ENCODE measurements around the gene AIFM2. TPM values are rescaled to one million over a fixed set of nuclear protein-coding genes. Genes with fewer than 3 reads are reported as not detected.

Gene AIFM2
- total and polyA plus RNA-seq, 10 of the 15 experiments (the other 5 are each of a cell fraction or from before 2014, with no cell fraction given) = 4.5 to 30.8 (median 15.6) TPM

DNA sequence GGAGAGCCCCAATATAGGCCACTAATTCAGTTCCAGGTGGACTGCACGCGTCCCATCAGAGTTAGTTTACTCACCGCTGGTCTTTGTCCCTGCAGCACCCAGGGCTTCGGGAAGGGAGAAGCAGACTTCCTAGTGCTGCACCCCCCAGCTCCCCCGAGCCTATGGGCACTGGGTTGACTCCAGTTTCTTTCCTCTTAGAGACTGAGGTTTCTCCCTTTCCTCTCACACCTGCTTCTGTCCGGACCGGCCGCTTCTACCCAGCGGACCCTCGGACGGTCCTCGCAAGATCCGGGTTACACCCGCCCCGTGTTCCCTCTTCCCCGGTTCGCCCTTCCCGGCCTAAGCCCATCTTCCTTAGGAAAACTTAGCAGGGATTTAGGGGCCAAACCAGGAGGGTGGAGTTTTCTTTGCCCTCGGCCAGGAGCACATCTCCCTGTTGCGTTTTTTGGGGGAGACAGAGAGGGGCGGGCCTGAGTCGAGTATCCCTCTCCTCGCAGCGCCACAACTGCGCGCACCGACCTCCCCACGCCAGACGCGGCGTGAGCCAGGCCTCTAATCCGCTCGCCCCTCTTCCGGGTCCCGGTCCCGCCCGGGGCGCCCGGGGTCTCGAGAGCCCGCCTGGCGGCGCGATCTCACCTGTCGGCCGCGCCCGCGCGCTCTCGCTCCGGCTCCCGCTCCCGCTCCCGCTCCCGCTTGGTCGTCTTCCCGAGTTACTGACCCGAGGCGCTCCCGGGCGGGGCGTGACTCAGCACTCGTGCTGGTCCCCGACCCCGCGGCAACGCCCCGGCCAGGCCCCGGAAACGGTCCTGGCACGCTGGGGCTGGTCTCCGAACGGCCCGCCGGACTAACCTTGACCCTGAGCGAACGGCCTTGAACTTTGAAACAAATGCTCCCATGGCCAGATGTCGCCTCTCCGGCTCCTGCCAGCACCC, at the start of gene AIFM2 (continued):
- TF ChIP-seq ZZZ3 (IDR thresholded peaks at IDR 0.05; ENCODE audit: control insufficient read depth, insufficient read length, low read depth) (no peak), HDAC2 (IDR thresholded peaks at IDR 0.05) (no peak), BMI1 (IDR thresholded peaks at IDR 0.05; ENCODE audit: borderline replicate concordance) (no peak), MEF2B (IDR thresholded peaks at IDR 0.05; ENCODE audit: partially characterized antibody, poor library complexity, severe bottlenecking) (peak; percentile 31), NR2C2 (IDR thresholded peaks at IDR 0.05; ENCODE audit: borderline replicate concordance, control insufficient read depth, insufficient read length, low read depth) (no peak), HDGF (IDR thresholded peaks at IDR 0.05) (no peak), IKZF1 (conservative IDR thresholded peaks at IDR 0.05) (peak; percentile 90), CBX5 (IDR thresholded peaks at IDR 0.05; ENCODE audit: low read depth) (0 out of 2 replicates have a peak, but pooled peaks have one; percentile 70), BACH1 (IDR thresholded peaks at IDR 0.05; ENCODE audit: borderline replicate concordance) (peak; percentile 97), IKZF2 (IDR thresholded peaks at IDR 0.05) (no peak; a peak in 1 of 4 replicates), ETV6 (conservative IDR thresholded peaks at IDR 0.05 in 1 of 2, IDR thresholded peaks at IDR 0.05 in 1 of 2; ENCODE audit: borderline replicate concordance in 1 of 2, low read depth in 1 of 2) (no peak), NFIC (IDR thresholded peaks at IDR 0.05; ENCODE audit: low read depth, low read length) (no peak), JUND (IDR thresholded peaks at IDR 0.05; ENCODE audit: low read depth, low read length) (no peak), KLF5 (IDR thresholded peaks at IDR 0.05; ENCODE audit: partially characterized antibody) (no peak), NFXL1 (IDR thresholded peaks at IDR 0.05; ENCODE audit: borderline replicate concordance) (no peak), PAX5 (IDR thresholded peaks at IDR 0.05; ENCODE audit: borderline replicate concordance, low read depth, low read length) (peak; percentile 8; the same call in 1 of the 2 replicates)
- TF ChIP-seq, protein P1, sequence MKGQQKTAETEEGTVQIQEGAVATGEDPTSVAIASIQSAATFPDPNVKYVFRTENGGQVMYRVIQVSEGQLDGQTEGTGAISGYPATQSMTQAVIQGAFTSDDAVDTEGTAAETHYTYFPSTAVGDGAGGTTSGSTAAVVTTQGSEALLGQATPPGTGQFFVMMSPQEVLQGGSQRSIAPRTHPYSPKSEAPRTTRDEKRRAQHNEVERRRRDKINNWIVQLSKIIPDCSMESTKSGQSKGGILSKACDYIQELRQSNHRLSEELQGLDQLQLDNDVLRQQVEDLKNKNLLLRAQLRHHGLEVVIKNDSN (IDR thresholded peaks at IDR 0.05; ENCODE audit: borderline replicate concordance, extremely low read length, insufficient read depth, low read depth, low read length) = no peak
- TF ChIP-seq, protein P2, sequence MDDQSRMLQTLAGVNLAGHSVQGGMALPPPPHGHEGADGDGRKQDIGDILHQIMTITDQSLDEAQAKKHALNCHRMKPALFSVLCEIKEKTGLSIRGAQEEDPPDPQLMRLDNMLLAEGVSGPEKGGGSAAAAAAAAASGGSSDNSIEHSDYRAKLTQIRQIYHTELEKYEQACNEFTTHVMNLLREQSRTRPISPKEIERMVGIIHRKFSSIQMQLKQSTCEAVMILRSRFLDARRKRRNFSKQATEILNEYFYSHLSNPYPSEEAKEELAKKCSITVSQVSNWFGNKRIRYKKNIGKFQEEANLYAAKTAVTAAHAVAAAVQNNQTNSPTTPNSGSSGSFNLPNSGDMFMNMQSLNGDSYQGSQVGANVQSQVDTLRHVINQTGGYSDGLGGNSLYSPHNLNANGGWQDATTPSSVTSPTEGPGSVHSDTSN (IDR thresholded peaks at IDR 0.05; ENCODE audit: insufficient replicate concordance, low read depth, low read length) = no peak
- TF ChIP-seq, protein P3, sequence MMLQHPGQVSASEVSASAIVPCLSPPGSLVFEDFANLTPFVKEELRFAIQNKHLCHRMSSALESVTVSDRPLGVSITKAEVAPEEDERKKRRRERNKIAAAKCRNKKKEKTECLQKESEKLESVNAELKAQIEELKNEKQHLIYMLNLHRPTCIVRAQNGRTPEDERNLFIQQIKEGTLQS (IDR thresholded peaks at IDR 0.05; ENCODE audit: borderline replicate concordance, extremely low read depth, low read depth, low read length) = no peak
- TF ChIP-seq, protein P4, sequence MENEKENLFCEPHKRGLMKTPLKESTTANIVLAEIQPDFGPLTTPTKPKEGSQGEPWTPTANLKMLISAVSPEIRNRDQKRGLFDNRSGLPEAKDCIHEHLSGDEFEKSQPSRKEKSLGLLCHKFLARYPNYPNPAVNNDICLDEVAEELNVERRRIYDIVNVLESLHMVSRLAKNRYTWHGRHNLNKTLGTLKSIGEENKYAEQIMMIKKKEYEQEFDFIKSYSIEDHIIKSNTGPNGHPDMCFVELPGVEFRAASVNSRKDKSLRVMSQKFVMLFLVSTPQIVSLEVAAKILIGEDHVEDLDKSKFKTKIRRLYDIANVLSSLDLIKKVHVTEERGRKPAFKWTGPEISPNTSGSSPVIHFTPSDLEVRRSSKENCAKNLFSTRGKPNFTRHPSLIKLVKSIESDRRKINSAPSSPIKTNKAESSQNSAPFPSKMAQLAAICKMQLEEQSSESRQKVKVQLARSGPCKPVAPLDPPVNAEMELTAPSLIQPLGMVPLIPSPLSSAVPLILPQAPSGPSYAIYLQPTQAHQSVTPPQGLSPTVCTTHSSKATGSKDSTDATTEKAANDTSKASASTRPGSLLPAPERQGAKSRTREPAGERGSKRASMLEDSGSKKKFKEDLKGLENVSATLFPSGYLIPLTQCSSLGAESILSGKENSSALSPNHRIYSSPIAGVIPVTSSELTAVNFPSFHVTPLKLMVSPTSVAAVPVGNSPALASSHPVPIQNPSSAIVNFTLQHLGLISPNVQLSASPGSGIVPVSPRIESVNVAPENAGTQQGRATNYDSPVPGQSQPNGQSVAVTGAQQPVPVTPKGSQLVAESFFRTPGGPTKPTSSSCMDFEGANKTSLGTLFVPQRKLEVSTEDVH (IDR thresholded peaks at IDR 0.05; ENCODE audit: low read depth, partially characterized antibody) = no peak
- TF ChIP-seq, protein P5, sequence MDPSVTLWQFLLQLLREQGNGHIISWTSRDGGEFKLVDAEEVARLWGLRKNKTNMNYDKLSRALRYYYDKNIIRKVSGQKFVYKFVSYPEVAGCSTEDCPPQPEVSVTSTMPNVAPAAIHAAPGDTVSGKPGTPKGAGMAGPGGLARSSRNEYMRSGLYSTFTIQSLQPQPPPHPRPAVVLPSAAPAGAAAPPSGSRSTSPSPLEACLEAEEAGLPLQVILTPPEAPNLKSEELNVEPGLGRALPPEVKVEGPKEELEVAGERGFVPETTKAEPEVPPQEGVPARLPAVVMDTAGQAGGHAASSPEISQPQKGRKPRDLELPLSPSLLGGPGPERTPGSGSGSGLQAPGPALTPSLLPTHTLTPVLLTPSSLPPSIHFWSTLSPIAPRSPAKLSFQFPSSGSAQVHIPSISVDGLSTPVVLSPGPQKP (IDR thresholded peaks at IDR 0.05; ENCODE audit: low read depth, low read length) = no peak

Data from GM12878 (cell line).